Lower leg skin (tissue), 3 donors: ENCODE results near the gene ZBTB21.

Experiments used
- POLR2A ChIP-seq, 2 donors: fragments of 450-650 bp; IDR thresholded peaks; one replicate each; pipeline ENCODE4 v1.6.1; 2016 to 2017; ENCODE audit warnings: antibody characterized with exemption in 2 of 2, mild to moderate bottlenecking in 1 of 2, moderate library complexity in 1 of 2
- TF ChIP-seq, protein P1 (sequence below), 3 donors: fragments of 450-650 bp; IDR thresholded peaks; one replicate each; pipeline ENCODE4 v1.5.1; 2016; ENCODE audit warnings: antibody characterized with exemption in 3 of 3, mild to moderate bottlenecking in 3 of 3, moderate library complexity in 2 of 3

DNA sequence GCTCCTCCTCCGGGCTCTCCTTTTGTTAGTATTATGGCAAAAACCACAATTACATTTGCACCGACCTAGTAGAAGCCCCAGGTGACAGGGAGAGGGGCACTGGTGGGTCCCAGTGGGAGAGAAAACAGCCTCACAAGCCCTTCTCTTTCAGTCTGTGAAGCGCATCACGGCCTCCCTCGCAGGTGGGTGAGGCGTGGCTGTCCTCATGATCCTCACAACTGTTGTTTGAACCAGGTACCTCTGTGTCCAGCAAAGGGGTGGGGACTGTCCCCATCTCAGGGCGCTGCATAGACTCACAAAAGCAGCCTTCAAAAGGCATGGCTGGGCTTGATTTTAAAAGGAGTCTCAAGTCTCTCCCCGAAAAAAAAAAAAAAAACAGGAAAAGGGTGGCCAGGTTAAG lies 48.4 kb downstream of the ZBTB21 start:
- TF ChIP-seq, protein P1, sequence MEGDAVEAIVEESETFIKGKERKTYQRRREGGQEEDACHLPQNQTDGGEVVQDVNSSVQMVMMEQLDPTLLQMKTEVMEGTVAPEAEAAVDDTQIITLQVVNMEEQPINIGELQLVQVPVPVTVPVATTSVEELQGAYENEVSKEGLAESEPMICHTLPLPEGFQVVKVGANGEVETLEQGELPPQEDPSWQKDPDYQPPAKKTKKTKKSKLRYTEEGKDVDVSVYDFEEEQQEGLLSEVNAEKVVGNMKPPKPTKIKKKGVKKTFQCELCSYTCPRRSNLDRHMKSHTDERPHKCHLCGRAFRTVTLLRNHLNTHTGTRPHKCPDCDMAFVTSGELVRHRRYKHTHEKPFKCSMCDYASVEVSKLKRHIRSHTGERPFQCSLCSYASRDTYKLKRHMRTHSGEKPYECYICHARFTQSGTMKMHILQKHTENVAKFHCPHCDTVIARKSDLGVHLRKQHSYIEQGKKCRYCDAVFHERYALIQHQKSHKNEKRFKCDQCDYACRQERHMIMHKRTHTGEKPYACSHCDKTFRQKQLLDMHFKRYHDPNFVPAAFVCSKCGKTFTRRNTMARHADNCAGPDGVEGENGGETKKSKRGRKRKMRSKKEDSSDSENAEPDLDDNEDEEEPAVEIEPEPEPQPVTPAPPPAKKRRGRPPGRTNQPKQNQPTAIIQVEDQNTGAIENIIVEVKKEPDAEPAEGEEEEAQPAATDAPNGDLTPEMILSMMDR (IDR thresholded peaks at IDR 0.05): no peak
- TF ChIP-seq POLR2A (IDR thresholded peaks at IDR 0.05): no peak
